A673 (cell line): ENCODE measurements around the gene HPF1. TPM values are rescaled to one million over a fixed set of nuclear protein-coding genes. Genes with fewer than 3 reads are reported as not detected.

ENCODE experiments used
- BruUV-seq: library from RNA; stranded (reverse); fragments of 400-500 nt; replicated peaks from 2 replicates; lab custom pipeline; 2021; lab: Mats Ljungman, UMichigan
- CTCF ChIA-PET: fragments of 300-600 bp; sonication (Branson Sonifier 250); formaldehyde crosslinking; loops from one replicate; lab custom pipeline; 2022; ENCODE audit warnings: antibody characterized with exemption; lab: Charles Lee
- POLR2A ChIA-PET: fragments of 300-600 bp; sonication (Branson Sonifier 250); formaldehyde crosslinking; loops from one replicate; lab custom pipeline; 2022; ENCODE audit warnings: antibody characterized with exemption; ENCODE audit not compliant: low non-redundant PET; lab: Charles Lee
- DNase-seq: peaks from one replicate; pipeline ENCODE4 v3.0.0-alpha.2; 2015; ENCODE audit warnings: low spot score
- H3K27ac ChIP-seq: fragments of 200-600 bp; sonication (generic); 2 replicates; pipeline ENCODE4 v1.5.1; 2016; ENCODE audit warnings: mixed run types, low read depth, mild to moderate bottlenecking, mixed read lengths, antibody characterized with exemption, low read length; ENCODE audit not compliant: poor library complexity, severe bottlenecking
- H3K27me3 ChIP-seq: fragments of 200-600 bp; sonication (generic); replicated peaks from 2 replicates; pipeline ENCODE4 v1.6.1; 2017; ENCODE audit warnings: mixed run types, low read depth, mild to moderate bottlenecking, mixed read lengths, antibody characterized with exemption, low read length; ENCODE audit not compliant: insufficient read depth, poor library complexity
- H3K36me3 ChIP-seq: fragments of 200-600 bp; sonication (generic); 2 replicates; pipeline ENCODE4 v1.6.1; 2016; ENCODE audit warnings: mixed run types, mild to moderate bottlenecking, mixed read lengths, antibody characterized with exemption, low read length; ENCODE audit not compliant: insufficient read depth, poor library complexity, severe bottlenecking
- H3K4me1 ChIP-seq: fragments of 200-600 bp; sonication (generic); 2 replicates; pipeline ENCODE4 v1.6.1; 2017; ENCODE audit warnings: mixed run types, mild to moderate bottlenecking, mixed read lengths, antibody characterized with exemption, low read length; ENCODE audit not compliant: insufficient read depth, poor library complexity, severe bottlenecking
- H3K4me3 ChIP-seq: fragments of 200-600 bp; sonication (generic); 2 replicates; pipeline ENCODE4 v1.5.1; 2016; ENCODE audit warnings: low read depth, mixed run types, mild to moderate bottlenecking, mixed read lengths, low read length; ENCODE audit not compliant: poor library complexity, severe bottlenecking
- H3K9me3 ChIP-seq: fragments of 200-600 bp; sonication (generic); 2 replicates; pipeline ENCODE4 v1.6.1; 2016; ENCODE audit warnings: mixed run types, low read depth, mild to moderate bottlenecking, mixed read lengths, antibody characterized with exemption, low read length; ENCODE audit not compliant: poor library complexity, severe bottlenecking
- CTCF ChIP-seq: fragments of 300-800, 200-600 bp; sonication (generic); conservative IDR thresholded peaks from 2 replicates; pipeline ENCODE4 v1.5.1; 2017; ENCODE audit warnings: low read depth, mild to moderate bottlenecking, antibody characterized with exemption, low read length, moderate library complexity, mixed read lengths
- EZH2 ChIP-seq: fragments of 200-600 bp; sonication (generic); IDR thresholded peaks from 2 replicates; pipeline ENCODE4 v1.6.1; 2017; ENCODE audit warnings: borderline replicate concordance, low read depth, mild to moderate bottlenecking, mixed read lengths, antibody characterized with exemption, low read length; ENCODE audit not compliant: poor library complexity, severe bottlenecking
- intact Hi-C: fragments of 100-400 bp; cut with micrococcal nuclease; formaldehyde crosslinking; loops from one replicate; pipeline ENCODE4 v1.10.0; 2022; ENCODE audit not compliant: unreplicated experiment
- total RNA-seq: library from RNA; stranded (reverse); gene quantifications from 2 replicates; pipeline ENCODE4 v1.2.3, GENCODE V29; 2021

HPF1 gene
- total RNA-seq, 1 experiment from 2014 or later = 54.4 TPM

GRCh38 chr4:169730564-169730963 lies 27.2 kb downstream of the HPF1 start:
- no peaks in the 10 kb centered on the region for H3K4me1 ChIP-seq
- no peak for TF ChIP-seq EZH2
- no TSS peak for BruUV-seq
- ChIA-PET POLR2A (no interaction called here), CTCF (no interaction called here)
- peaks cover 2% of the 10 kb centered on the region for H3K36me3 ChIP-seq
- intact Hi-C loops = no loop called here
- no peaks in the 10 kb centered on the region for H3K9me3 ChIP-seq
- H3K27ac ChIP-seq = no peak overlapping the region
- H3K27me3 ChIP-seq = no peaks in the 10 kb centered on the region
- DNase-seq = no peak
- no peak overlapping the region for H3K4me3 ChIP-seq

- CTCF ChIA-PET = no interaction called here
- no peak overlapping the region for H3K27ac ChIP-seq
- intact Hi-C loops = no loop called here
Measured at GRCh38 chr4:169727616-169728015, 30.1 kb downstream of the HPF1 start.

GRCh38 chr4:169724260-169724659 lies 33.5 kb downstream of the HPF1 start:
- no peaks in the 10 kb centered on the region for H3K9me3 ChIP-seq
- no TSS peak for BruUV-seq
- ChIA-PET CTCF (no interaction called here), POLR2A (no interaction called here)
- no peak overlapping the region for H3K4me3 ChIP-seq
- no peak for TF ChIP-seq EZH2
- DNase-seq = no peak
- no peaks in the 10 kb centered on the region for H3K4me1 ChIP-seq
- H3K27me3 ChIP-seq = no peaks in the 10 kb centered on the region
- no peak overlapping the region for H3K27ac ChIP-seq
- H3K36me3 ChIP-seq = no peaks in the 10 kb centered on the region
- intact Hi-C loops = no loop called here

More at GRCh38 chr4:169727616-169728015, 30.1 kb downstream of the HPF1 start:
- no TSS peak for BruUV-seq
- Histone ChIP-seq H3K27me3 (no peaks in the 10 kb centered on the region), H3K9me3 (no peaks in the 10 kb centered on the region), H3K36me3 (no peaks in the 10 kb centered on the region), H3K4me1 (no peaks in the 10 kb centered on the region), H3K4me3 (no peak overlapping the region)
- POLR2A ChIA-PET = no interaction called here
- DNase-seq = no peak
- no peak for TF ChIP-seq CTCF
- no peak for TF ChIP-seq EZH2

GRCh38 chr4:169723207-169723965 lies 34.4 kb downstream of the HPF1 start:
- TF ChIP-seq CTCF (peak; percentile 65), EZH2 (no peak)
- DNase-seq = peak; percentile 46
- Histone ChIP-seq H3K9me3 (no peaks in the 10 kb centered on the region), H3K36me3 (no peaks in the 10 kb centered on the region), H3K4me1 (no peaks in the 10 kb centered on the region), H3K27me3 (no peaks in the 10 kb centered on the region), H3K4me3 (no peak overlapping the region), H3K27ac (no peak overlapping the region)
- intact Hi-C loops = no loop called here
- POLR2A ChIA-PET = interaction anchor here (0.7 kb wide), 1 partner anchor 13 kb away, joined by 4 read pairs; no protein-coding TSS in a partner anchor
- CTCF ChIA-PET = interaction anchor here (1.9 kb wide), 1 partner anchor 111 kb away, joined by 13 read pairs; the partner anchor contains the start of gene NEK1
- BruUV-seq = no TSS peak
